ENCODE results near the gene CNTN5.

DNA sequence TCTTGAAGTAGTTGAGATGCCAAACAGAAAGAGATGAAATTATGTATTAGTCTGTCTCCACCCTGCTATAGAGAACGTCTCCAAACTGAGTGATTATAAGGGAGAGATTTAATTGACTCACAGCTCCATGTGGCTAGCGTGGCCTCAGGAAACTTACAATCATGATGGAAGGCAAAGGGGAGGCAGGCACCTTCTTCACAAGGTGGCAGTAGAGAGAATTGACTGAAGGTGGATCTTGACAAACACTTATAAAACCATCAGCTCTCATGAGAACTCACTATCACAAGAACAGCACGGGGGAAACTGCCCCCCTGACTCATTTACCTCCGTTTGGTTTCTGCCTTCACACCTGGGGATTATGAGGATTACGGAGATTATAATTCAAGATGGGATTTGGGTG is 794.0 kb downstream of the CNTN5 start:
- TF ChIP-seq EZH2 (IDR thresholded peaks at IDR 0.05; ENCODE audit: low read length, unreplicated experiment) (no peak), EZH2phosphoT487 (IDR thresholded peaks at IDR 0.05; ENCODE audit: borderline replicate concordance, low read length) (no peak)
- TF ChIP-seq, protein P1, sequence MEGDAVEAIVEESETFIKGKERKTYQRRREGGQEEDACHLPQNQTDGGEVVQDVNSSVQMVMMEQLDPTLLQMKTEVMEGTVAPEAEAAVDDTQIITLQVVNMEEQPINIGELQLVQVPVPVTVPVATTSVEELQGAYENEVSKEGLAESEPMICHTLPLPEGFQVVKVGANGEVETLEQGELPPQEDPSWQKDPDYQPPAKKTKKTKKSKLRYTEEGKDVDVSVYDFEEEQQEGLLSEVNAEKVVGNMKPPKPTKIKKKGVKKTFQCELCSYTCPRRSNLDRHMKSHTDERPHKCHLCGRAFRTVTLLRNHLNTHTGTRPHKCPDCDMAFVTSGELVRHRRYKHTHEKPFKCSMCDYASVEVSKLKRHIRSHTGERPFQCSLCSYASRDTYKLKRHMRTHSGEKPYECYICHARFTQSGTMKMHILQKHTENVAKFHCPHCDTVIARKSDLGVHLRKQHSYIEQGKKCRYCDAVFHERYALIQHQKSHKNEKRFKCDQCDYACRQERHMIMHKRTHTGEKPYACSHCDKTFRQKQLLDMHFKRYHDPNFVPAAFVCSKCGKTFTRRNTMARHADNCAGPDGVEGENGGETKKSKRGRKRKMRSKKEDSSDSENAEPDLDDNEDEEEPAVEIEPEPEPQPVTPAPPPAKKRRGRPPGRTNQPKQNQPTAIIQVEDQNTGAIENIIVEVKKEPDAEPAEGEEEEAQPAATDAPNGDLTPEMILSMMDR (conservative IDR thresholded peaks at IDR 0.05; ENCODE audit: low read depth, low read length), result peak; percentile 37
